GM23248 (cell line): ENCODE measurements around the gene ABCG1. TPM values are rescaled to one million over a fixed set of nuclear protein-coding genes. Genes with fewer than 3 reads are reported as not detected.

Source experiments
- DNase-seq: peaks from one replicate; pipeline ENCODE4 v3.0.0-alpha.2; 2015
- H2AFZ ChIP-seq: fragments of 200-600 bp; sonication (generic); 2 replicates; pipeline ENCODE4 v1.6.1; 2016; ENCODE audit warnings: antibody characterized with exemption
- H3F3A ChIP-seq: fragments of 200-600 bp; sonication (generic); 2 replicates; pipeline ENCODE4 v1.6.1; 2016; ENCODE audit warnings: mild to moderate bottlenecking, antibody characterized with exemption, mixed run types; ENCODE audit not compliant: insufficient read depth
- H3K27ac ChIP-seq: fragments of 200-600 bp; sonication (generic); 2 replicates; pipeline ENCODE4 v1.5.1; 2016; ENCODE audit warnings: mild to moderate bottlenecking
- H3K27me3 ChIP-seq: fragments of 200-600 bp; sonication (generic); replicated peaks from 2 replicates; pipeline ENCODE4 v1.6.1; 2016; ENCODE audit warnings: mild to moderate bottlenecking; ENCODE audit not compliant: insufficient read depth
- H3K36me3 ChIP-seq: fragments of 200-600 bp; sonication (generic); 2 replicates; pipeline ENCODE4 v1.6.1; 2016; ENCODE audit warnings: low read depth, mild to moderate bottlenecking
- H3K4me1 ChIP-seq: fragments of 200-600 bp; sonication (generic); 2 replicates; pipeline ENCODE4 v1.6.1; 2016; ENCODE audit warnings: mild to moderate bottlenecking; ENCODE audit not compliant: insufficient read depth
- H3K4me2 ChIP-seq: fragments of 200-600 bp; sonication (generic); one replicate; pipeline ENCODE4 v1.6.1; 2016; ENCODE audit warnings: mild to moderate bottlenecking; ENCODE audit not compliant: unreplicated experiment
- H3K4me3 ChIP-seq: fragments of 200-600 bp; sonication (generic); 2 replicates; pipeline ENCODE4 v1.5.1; 2016; ENCODE audit warnings: mild to moderate bottlenecking
- H3K79me2 ChIP-seq: fragments of 200-600 bp; sonication (generic); 2 replicates; pipeline ENCODE4 v1.6.1; 2016; ENCODE audit warnings: mild to moderate bottlenecking; ENCODE audit not compliant: insufficient read depth
- H3K9ac ChIP-seq: fragments of 200-600 bp; sonication (generic); 2 replicates; pipeline ENCODE4 v1.6.1; 2016; ENCODE audit warnings: mild to moderate bottlenecking
- H3K9me2 ChIP-seq: fragments of 200-600 bp; sonication (generic); 2 replicates; pipeline ENCODE4 v1.6.1; 2016; ENCODE audit warnings: mixed run types, mild to moderate bottlenecking, moderate library complexity; ENCODE audit not compliant: insufficient read depth
- H3K9me3 ChIP-seq: fragments of 200-600 bp; sonication (generic); one replicate; pipeline ENCODE4 v1.6.1; 2017; ENCODE audit warnings: low read depth
- H4K20me1 ChIP-seq: fragments of 200-600 bp; sonication (generic); 2 replicates; pipeline ENCODE4 v1.6.0; 2016; ENCODE audit not compliant: insufficient read depth
- EZH2 ChIP-seq: fragments of 200-600 bp; sonication (generic); IDR thresholded peaks from 2 replicates; pipeline ENCODE4 v1.6.1; 2018; ENCODE audit warnings: antibody characterized with exemption, mild to moderate bottlenecking; ENCODE audit not compliant: insufficient read depth, poor library complexity, severe bottlenecking
- EZH2phosphoT487 ChIP-seq: fragments of 200-600 bp; sonication (generic); IDR thresholded peaks from 2 replicates; pipeline ENCODE4 v1.6.1; 2018; ENCODE audit warnings: antibody characterized with exemption, moderate library complexity, mild to moderate bottlenecking, low read depth; ENCODE audit not compliant: insufficient read depth
- WGBS, 2 experiments: methylation state at CpG; one replicate each; pipeline ENCODE4 v1.1.6; 2015 to 2017; ENCODE audit warnings: low lambda C conversion rate in 2 of 2, low coverage in 1 of 2; ENCODE audit errors: missing lambda C conversion rate in 2 of 2; 5-methylcytosine and 5-hydroxymethylcytosine counted together
- in situ Hi-C: fragments of 300-500 bp; cut with MboI; formaldehyde crosslinking; loops from 2 replicates; pipeline ENCODE4 v1.15.0; 2020
- polyA plus RNA-seq: library from polyadenylated mRNA; unstranded; fragments of >200 nt; fragmentation: Nextera tagmentation; extraction: Ambion mirVana; gene quantifications from 2 replicates; pipeline ENCODE4 v1.2.1, GENCODE V29; 2016
- total RNA-seq: library from RNA; depleted of rRNA; stranded (reverse); fragments of >200 nt; shearing (Covaris generic); gene quantifications from 2 replicates; pipeline ENCODE4 v1.2.3, GENCODE V29; 2014

ABCG1 gene
- total and polyA plus RNA-seq, 2 experiments from 2014 or later, result 0.08 TPM; not detected in 1

- Histone ChIP-seq H3K36me3 (no peaks in the 10 kb centered on the region), H3K9ac (no peak overlapping the region), H3K4me3 (no peak overlapping the region), H3K27me3 (peaks cover 30% of the 10 kb centered on the region), H3K79me2 (no peaks in the 10 kb centered on the region), H3F3A (no peaks in the 10 kb centered on the region), H3K4me2 (no peak overlapping the region), H3K9me3 (no peaks in the 10 kb centered on the region), H4K20me1 (no peaks in the 10 kb centered on the region), H3K9me2 (no peaks in the 10 kb centered on the region), H3K4me1 (no peaks in the 10 kb centered on the region), H3K27ac (no peak overlapping the region), H2AFZ (no peak overlapping the region)
- TF ChIP-seq EZH2, result no peak
- no peak for TF ChIP-seq EZH2phosphoT487
- DNase-seq, result no peak
- WGBS, 2 experiments, result 55 to 56% methylated on average over 10 of the region's 10 CpGs
- in situ Hi-C loops, result no loop called here
These were observed 4.7 kb upstream of the ABCG1 start for GRCh38 chr21:42214081-42214750.

DNA sequence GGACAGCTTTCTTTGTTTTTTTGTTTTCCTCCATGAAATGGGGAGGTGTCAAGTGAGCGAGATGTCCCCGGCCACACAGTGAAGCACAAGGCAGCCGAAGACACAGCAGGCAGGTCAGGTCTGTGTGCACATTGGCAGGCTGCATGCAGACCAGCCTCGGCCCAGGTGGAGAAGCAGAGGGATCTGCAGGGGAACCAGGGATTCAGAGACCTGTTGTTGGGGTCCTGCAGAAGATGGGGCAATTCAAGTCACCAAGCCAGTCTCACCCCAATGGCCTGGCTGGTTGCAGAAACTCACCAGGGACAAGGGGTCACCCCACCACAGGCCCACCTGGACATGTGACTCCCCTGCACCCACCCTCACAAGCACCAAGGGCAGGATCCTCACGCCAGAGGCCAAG is 4.0 kb upstream of the ABCG1 start:
- Histone ChIP-seq H3F3A (no peaks in the 10 kb centered on the region), H3K4me1 (no peaks in the 10 kb centered on the region), H3K36me3 (no peaks in the 10 kb centered on the region), H2AFZ (no peak overlapping the region), H3K9me3 (no peaks in the 10 kb centered on the region), H4K20me1 (no peaks in the 10 kb centered on the region), H3K4me3 (no peak overlapping the region), H3K27ac (no peak overlapping the region), H3K27me3 (peaks cover 32% of the 10 kb centered on the region), H3K9ac (no peak overlapping the region), H3K9me2 (no peaks in the 10 kb centered on the region), H3K4me2 (no peak overlapping the region), H3K79me2 (no peaks in the 10 kb centered on the region)
- TF ChIP-seq EZH2 (no peak), EZH2phosphoT487 (no peak)
- no peak for DNase-seq
- 43 to 51% methylated on average over 5 of the region's 5 CpGs for WGBS, 2 experiments
- in situ Hi-C loops, result no loop called here

GRCh38 chr21:42215942-42216725 is 2.8 kb upstream of the ABCG1 start:
- Histone ChIP-seq H3K9ac (no peak overlapping the region), H3F3A (no peaks in the 10 kb centered on the region), H3K27me3 (peaks cover 41% of the 10 kb centered on the region), H3K4me1 (no peaks in the 10 kb centered on the region), H4K20me1 (no peaks in the 10 kb centered on the region), H3K27ac (no peak overlapping the region), H3K4me3 (no peak overlapping the region), H3K9me2 (no peaks in the 10 kb centered on the region), H3K9me3 (no peaks in the 10 kb centered on the region), H2AFZ (no peak overlapping the region), H3K36me3 (no peaks in the 10 kb centered on the region), H3K4me2 (no peak overlapping the region), H3K79me2 (no peaks in the 10 kb centered on the region)
- no peak for DNase-seq
- WGBS, 2 experiments, result 67 to 74% methylated on average over 9 of the region's 9 CpGs
- in situ Hi-C loops, result no loop called here
- no peak for TF ChIP-seq EZH2phosphoT487
- no peak for TF ChIP-seq EZH2

DNA sequence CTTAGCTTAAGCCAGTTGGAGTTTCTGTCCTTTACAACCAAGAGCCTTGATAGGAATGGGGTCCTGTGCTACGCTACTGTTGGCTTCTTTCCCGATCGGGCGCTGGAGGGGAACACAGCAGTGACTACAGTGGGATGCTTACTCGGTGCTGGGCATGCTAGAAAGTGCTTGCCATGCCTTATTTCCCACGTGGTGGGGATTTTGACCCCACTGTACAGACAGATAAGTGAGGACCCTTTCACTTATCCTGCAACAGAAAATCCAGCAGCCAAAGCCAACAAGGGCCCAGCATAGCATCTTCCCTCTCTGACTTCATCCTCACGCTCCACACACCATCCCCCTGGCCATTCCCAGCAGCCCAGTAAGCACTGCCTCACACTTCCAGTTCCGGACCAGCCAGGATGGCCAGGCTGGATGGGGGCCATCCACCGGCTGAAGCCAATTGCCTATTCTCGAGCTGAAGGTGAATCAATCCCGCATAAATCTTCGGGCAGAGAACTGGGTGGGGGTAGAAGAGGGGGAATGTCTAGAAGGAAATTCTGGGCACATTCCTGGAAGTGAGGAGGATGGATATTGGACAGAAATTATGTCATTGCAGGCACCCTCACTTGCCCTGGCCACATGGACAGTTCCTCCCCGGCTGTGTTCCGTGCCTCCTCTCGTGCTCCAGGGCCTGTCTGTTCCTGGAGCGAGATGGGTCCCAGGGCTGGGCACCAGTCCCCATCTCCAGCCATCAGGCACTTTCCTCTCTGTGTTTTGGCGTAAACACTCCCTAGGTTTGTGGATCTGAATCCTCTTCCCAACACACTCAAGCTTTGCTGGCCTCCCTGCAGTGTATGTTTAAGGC is 2.0 kb upstream of the ABCG1 start:
- no peak for DNase-seq
- no peak for TF ChIP-seq EZH2phosphoT487
- no peak for TF ChIP-seq EZH2

More for the DNA sequence above, 2.0 kb upstream of the ABCG1 start:
- Histone ChIP-seq H2AFZ (no peak overlapping the region), H3K4me1 (no peaks in the 10 kb centered on the region), H3K27me3 (peaks cover 42% of the 10 kb centered on the region), H3K4me3 (no peak overlapping the region), H3K9me3 (no peaks in the 10 kb centered on the region), H3K4me2 (no peak overlapping the region), H3K79me2 (no peaks in the 10 kb centered on the region), H3F3A (no peaks in the 10 kb centered on the region), H3K9me2 (no peaks in the 10 kb centered on the region), H3K9ac (no peak overlapping the region), H3K36me3 (no peaks in the 10 kb centered on the region), H3K27ac (no peak overlapping the region), H4K20me1 (no peaks in the 10 kb centered on the region)
- WGBS, 2 experiments, result 62 to 64% methylated on average over 17 of the region's 17 CpGs
- in situ Hi-C loops, result no loop called here
